Skin of body (tissue), 2 donors: ENCODE data around the gene SAP30L. TPM values are rescaled to one million over a fixed set of nuclear protein-coding genes. Genes with fewer than 3 reads are reported as not detected.

Experiments used
- DNase-seq: peaks from one replicate; lab custom pipeline; 2025; lab: John Stamatoyannopoulos, UW
- total RNA-seq: library from RNA; depleted of rRNA; stranded (reverse); fragments of >200 nt; gene quantifications from one replicate; pipeline ENCODE4 v1.2.3, GENCODE V29; 2014

Gene SAP30L
- total RNA-seq, 1 donor from 2014 or later = 15.0 TPM

DNA sequence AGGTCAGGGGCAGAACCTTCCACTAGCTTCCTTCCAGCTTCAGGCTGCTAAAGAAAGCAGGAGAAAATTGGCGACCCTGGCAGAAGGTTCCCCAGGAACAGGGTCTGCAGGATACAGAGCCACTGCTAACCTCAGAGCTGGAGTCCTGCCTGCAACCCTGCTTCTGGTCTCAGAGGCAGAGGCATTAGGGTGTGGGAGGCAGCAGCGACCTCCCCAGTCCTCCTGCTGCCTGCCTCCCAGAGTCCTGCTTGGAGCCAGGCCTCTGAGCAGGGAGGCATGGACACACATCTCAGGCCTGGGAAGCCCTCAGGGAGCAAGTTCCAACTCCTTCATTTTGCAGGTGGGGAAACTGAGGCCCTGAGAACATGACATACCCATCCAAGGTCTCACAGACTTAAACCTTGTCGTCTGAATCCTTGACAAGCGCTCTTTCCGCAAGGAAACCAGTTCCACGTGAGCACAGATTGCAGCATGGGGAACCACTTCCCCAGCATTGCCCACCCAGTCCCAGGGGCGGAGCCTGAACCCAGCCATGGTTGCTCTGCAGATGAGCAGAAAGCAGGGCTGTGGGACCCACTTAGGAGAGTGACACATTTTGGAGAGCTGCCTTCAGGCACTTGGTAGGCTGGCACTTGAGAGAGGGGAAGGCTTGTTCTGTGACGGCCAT is 60.4 kb downstream of the SAP30L start:
- no peak for DNase-seq

DNA sequence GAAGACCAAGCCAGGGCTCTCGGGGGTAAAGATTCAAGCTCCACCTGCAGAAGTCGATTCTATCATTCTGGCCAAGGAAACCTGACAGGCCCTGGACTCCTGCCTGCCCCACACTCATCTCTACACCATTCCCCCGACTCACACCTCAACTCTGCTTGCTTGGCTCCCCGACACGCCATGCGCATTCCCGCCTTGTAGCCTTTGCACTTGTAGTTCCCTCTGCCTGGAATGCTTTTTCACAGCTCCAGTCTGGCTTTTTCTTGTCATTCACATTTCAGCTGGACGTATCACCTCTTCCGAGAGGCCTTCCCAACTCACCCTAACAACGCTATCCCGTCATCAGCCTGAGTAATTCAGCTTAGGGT is 60.9 kb downstream of the SAP30L start:
- no peak for DNase-seq

DNA sequence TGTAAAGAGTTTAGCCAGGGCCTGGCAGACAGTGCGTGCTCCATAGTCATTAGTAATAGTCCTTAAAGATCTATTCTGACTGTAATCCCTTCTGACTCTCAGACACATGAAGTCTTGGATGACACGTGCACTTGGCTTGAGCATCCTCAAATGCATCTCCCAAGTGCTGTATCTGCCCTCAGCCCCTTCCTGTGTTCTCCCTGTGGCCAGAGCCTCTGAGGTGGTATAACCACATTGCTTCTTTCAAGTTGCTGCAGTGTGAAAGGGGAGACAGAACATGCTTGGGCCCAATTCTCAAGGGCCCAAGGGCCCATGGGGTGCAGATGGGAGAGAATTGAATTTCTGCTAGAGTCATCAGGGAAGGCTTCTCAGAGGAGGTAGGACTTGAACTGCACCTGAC is 62.3 kb downstream of the SAP30L start:
- no peak for DNase-seq

DNA sequence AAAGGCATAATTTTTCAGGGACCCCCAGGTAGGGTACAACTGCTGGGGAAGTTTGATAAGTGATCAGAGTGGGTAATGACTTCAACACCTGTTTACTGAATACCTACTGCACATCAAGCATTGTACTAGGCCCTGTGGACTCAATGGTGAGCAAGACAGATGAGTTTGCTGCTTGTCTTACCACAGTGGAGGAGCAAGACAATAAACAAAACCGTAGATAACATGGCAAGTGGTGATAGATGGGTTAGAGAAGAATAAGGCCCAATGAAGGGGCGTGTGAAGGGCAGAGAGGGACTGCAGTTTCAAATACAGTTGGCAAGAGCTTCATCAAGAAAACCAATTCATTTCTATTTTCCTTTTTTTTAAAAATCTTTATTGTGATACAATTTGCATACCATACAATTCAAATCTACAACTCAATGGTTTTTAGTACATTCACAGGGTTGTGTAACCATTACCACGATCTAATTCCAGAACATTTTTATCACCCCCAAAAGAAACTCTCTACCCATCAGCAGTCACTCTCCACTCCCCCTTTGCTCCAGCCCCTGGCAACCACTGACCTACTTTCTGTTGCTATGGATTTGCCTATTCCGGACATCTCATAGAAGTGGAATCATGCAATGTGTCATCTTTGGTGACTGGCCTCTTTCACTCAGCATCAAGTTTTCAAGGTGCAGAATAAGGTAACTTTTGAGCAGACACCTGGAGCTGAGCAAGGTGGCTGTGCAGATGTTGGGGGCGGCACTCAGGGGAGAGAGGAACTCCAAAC is 64.2 kb downstream of the SAP30L start:
- DNase-seq = no peak

Other genes starting within 250 kb of the SAP30L start
- not detected for gene HAND1, start 32.2 kb downstream of the SAP30L start, total RNA-seq